Mesendoderm (in vitro differentiated cells): ENCODE measurements around the gene CCL20.

Experiments used
- DNase-seq: peaks from one replicate; pipeline ENCODE4 v3.0.0; 2013
- H2AK5ac ChIP-seq: 2 replicates; pipeline ENCODE4 v1.6.1; 2013; ENCODE audit warnings: low read length, inconsistent platforms
- H2BK120ac ChIP-seq: 2 replicates; pipeline ENCODE4 v1.6.1; 2013; ENCODE audit warnings: low read depth, mild to moderate bottlenecking, low read length, moderate library complexity, mixed read lengths
- H2BK15ac ChIP-seq: replicated peaks from 2 replicates; pipeline ENCODE4 v1.6.1; 2013; ENCODE audit warnings: low read depth, mild to moderate bottlenecking, moderate library complexity
- H2BK5ac ChIP-seq: 2 replicates; pipeline ENCODE4 v1.6.1; 2013; ENCODE audit warnings: low read length, inconsistent platforms
- H3K18ac ChIP-seq: 2 replicates; pipeline ENCODE4 v1.6.1; 2013; ENCODE audit warnings: mild to moderate bottlenecking, low read length, mixed read lengths
- H3K23ac ChIP-seq: one replicate; pipeline ENCODE4 v1.6.1; 2013; ENCODE audit warnings: low read length
- H3K27ac ChIP-seq: 2 replicates; pipeline ENCODE4 v1.5.1; 2013; ENCODE audit warnings: low read depth, mild to moderate bottlenecking, inconsistent platforms, low read length, moderate library complexity
- H3K27me3 ChIP-seq: 2 replicates; pipeline ENCODE4 v1.6.1; 2013; ENCODE audit warnings: low read length, control low read depth, mild to moderate bottlenecking, inconsistent platforms; ENCODE audit not compliant: insufficient read depth, poor library complexity
- H3K36me3 ChIP-seq: 2 replicates; pipeline ENCODE4 v1.6.1; 2013; ENCODE audit warnings: low read length, inconsistent platforms; ENCODE audit not compliant: control insufficient read depth, insufficient read depth
- H3K4ac ChIP-seq: one replicate; pipeline ENCODE4 v1.6.1; 2013; ENCODE audit warnings: low read depth, mild to moderate bottlenecking, low read length, moderate library complexity
- H3K4me1 ChIP-seq: 2 replicates; pipeline ENCODE4 v1.6.1; 2013; ENCODE audit warnings: low read depth, low read length, inconsistent platforms; ENCODE audit not compliant: control insufficient read depth
- H3K4me2 ChIP-seq: 2 replicates; pipeline ENCODE4 v1.6.1; 2013; ENCODE audit warnings: low read length
- H3K4me3 ChIP-seq: 2 replicates; pipeline ENCODE4 v1.5.1; 2013; ENCODE audit warnings: mild to moderate bottlenecking, low read length
- H3K56ac ChIP-seq: one replicate; pipeline ENCODE4 v1.6.1; 2013; ENCODE audit warnings: low read length
- H3K79me1 ChIP-seq: 2 replicates; pipeline ENCODE4 v1.6.1; 2013; ENCODE audit warnings: low read length, inconsistent platforms
- H3K79me2 ChIP-seq: 2 replicates; pipeline ENCODE4 v1.6.1; 2013; ENCODE audit warnings: mild to moderate bottlenecking, low read length; ENCODE audit not compliant: control insufficient read depth, insufficient read depth
- H3K9ac ChIP-seq: 2 replicates; pipeline ENCODE4 v1.6.1; 2013; ENCODE audit warnings: low read length, inconsistent platforms
- H4K5ac ChIP-seq: one replicate; pipeline ENCODE4 v1.6.1; 2013; ENCODE audit warnings: low read length
- H4K8ac ChIP-seq: one replicate; pipeline ENCODE4 v1.6.1; 2013; ENCODE audit warnings: low read depth, mild to moderate bottlenecking, control low read depth, low read length, moderate library complexity
- WGBS: extraction: QIAGEN DNeasy Blood & Tissue Kit; methylation state at CpG from one replicate; pipeline ENCODE4 v1.1.7; 2013; ENCODE audit warnings: low lambda C conversion rate, missing lambda C conversion rate; ENCODE audit not compliant: insufficient coverage; ENCODE audit errors: extremely low coverage; 5-methylcytosine and 5-hydroxymethylcytosine counted together

CCL20 gene

DNA sequence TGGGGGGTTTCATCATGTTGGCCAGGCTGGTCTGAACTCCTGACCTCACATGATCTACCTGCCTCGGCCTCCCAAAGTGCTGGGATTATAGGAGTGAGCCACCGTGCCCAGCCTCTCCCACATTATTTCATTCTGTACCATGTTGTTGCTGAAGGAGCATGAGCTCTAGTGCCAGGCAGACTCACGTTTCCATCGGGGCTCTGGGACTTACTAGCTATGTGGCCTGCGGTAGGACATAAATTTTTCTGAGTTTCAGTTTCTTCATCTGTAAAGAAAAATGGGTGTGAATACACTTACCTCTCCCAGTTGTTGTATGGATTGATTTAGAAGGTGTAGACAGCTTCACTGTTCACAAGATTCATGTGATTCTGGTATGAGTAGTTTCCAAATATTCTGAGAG, 30.8 kb upstream of the CCL20 start:
- no peak overlapping the region for H3K4me2 ChIP-seq
- H3K27ac ChIP-seq, result no peak overlapping the region
- no peak for DNase-seq
- no peak overlapping the region for H2BK120ac ChIP-seq
- no peak overlapping the region for H4K5ac ChIP-seq
- no peak overlapping the region for H3K9ac ChIP-seq
- H3K4me3 ChIP-seq, result no peak overlapping the region
- no peaks in the 10 kb centered on the region for H3K4me1 ChIP-seq
- no peak overlapping the region for H2AK5ac ChIP-seq
- no CpG with 5 or more reads among the region's 5 CpGs for WGBS
- no peak overlapping the region for H4K8ac ChIP-seq
- H3K4ac ChIP-seq, result no peak overlapping the region
- H3K18ac ChIP-seq, result no peak overlapping the region
- no peak overlapping the region for H3K56ac ChIP-seq
- H3K79me1 ChIP-seq, result no peaks in the 10 kb centered on the region
- no peak overlapping the region for H2BK15ac ChIP-seq
- no peaks in the 10 kb centered on the region for H3K36me3 ChIP-seq
- H2BK5ac ChIP-seq, result no peak overlapping the region
- H3K23ac ChIP-seq, result no peak overlapping the region
- no peaks in the 10 kb centered on the region for H3K79me2 ChIP-seq
- no peaks in the 10 kb centered on the region for H3K27me3 ChIP-seq

DNA sequence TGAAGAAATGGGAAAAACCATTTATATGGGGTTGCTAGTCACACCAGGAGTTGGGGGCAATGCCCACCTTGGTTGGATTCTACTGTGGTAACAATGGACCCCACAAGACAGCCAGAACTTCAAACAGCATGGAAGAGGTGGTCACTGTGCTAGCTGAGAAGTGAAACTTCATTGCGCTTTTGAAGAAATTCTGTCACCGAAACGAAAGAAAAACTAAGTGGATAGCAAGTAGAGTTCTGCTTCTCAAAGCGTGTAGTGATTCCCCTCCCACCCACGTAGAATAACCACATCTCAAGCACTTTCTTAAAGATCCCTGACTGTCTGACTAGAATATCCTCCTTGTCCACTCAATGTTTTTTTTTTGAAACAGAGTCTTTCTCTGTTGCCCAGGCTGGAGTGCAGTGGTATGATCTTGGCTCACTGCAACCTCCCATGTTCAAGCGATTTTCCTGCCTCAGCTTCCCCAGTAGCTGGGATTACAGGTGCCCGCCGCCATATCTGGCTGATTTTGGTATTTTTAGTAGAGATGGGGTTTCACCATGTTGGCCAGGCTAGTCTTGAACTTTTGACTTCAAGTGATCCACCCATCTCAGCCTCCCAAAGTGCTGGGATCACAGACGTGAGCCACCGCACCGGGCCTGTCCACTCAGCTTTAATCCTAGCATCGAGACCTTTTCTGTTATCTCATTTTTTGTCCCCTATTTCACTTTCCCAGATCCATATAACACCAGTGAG, 30.1 kb upstream of the CCL20 start:
- Histone ChIP-seq H3K36me3 (no peaks in the 10 kb centered on the region), H3K18ac (no peak overlapping the region), H2BK15ac (no peak overlapping the region), H3K23ac (no peak overlapping the region), H3K4me1 (no peaks in the 10 kb centered on the region), H4K8ac (no peak overlapping the region), H2BK120ac (no peak overlapping the region), H3K4ac (no peak overlapping the region), H3K79me2 (no peaks in the 10 kb centered on the region), H3K9ac (no peak overlapping the region), H3K4me2 (no peak overlapping the region), H3K27ac (no peak overlapping the region), H3K4me3 (no peak overlapping the region), H3K56ac (no peak overlapping the region), H2AK5ac (no peak overlapping the region), H3K27me3 (no peaks in the 10 kb centered on the region), H4K5ac (no peak overlapping the region), H2BK5ac (no peak overlapping the region), H3K79me1 (no peaks in the 10 kb centered on the region)
- whole genome bisulfite sequencing, result no CpG with 5 or more reads among the region's 12 CpGs
- no peak for DNase-seq

DNA sequence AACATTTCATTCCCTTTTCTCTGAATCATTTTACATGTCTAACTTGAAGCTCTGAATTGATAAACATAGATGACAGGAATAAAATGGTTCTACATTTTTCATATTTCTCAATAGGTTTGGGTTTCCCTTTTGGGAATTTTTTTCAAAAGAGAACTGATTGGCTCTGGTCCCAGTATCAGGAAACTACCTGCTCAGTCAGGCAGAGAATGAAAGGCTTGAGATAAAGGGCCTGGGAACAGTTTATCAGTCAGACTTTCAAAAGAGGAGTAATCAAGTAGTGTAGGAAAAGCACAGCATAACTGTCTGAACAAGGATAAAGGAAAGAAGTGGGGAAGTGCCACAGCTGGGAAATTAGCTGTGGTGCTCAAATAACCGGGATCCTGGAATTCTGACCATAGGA, 28.3 kb upstream of the CCL20 start:
- Histone ChIP-seq H3K79me2 (no peaks in the 10 kb centered on the region), H3K23ac (no peak overlapping the region), H3K4ac (no peak overlapping the region), H3K9ac (no peak overlapping the region), H4K8ac (no peak overlapping the region), H2BK120ac (no peak overlapping the region), H3K27me3 (no peaks in the 10 kb centered on the region), H4K5ac (no peak overlapping the region), H2BK5ac (no peak overlapping the region), H3K27ac (no peak overlapping the region), H3K18ac (no peak overlapping the region), H3K4me3 (no peak overlapping the region), H2BK15ac (no peak overlapping the region), H3K56ac (no peak overlapping the region), H3K79me1 (no peaks in the 10 kb centered on the region), H2AK5ac (no peak overlapping the region), H3K4me1 (no peaks in the 10 kb centered on the region), H3K4me2 (no peak overlapping the region), H3K36me3 (no peaks in the 10 kb centered on the region)
- DNase-seq, result no peak
- WGBS, result no CpG with 5 or more reads among the region's 1 CpG

DNA sequence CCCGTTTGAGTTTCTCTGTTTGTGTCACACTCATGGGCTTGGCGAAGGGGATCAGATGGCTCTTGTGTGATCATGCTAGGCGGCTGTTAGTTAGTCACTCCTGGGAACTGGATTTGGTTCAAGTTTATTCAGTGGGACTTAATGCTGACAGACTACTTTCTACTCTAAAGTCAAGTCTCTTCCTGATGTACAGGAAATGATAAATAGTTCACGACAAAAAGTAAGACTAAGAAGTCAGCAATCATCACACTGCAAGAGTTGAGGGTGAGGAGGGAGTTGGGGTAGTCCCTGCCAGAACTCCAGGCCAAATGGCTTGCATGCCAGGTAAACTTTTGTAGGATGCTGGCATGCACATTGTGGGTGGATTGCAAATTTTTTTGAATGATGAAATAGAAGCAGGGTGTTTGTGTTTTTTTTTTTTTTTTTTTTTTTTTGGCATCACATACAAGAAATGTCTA, 25.1 kb upstream of the CCL20 start:
- no CpG with 5 or more reads among the region's 4 CpGs for WGBS
- Histone ChIP-seq H3K18ac (no peak overlapping the region), H3K27me3 (no peaks in the 10 kb centered on the region), H3K4ac (no peak overlapping the region), H4K8ac (no peak overlapping the region), H3K79me2 (no peaks in the 10 kb centered on the region), H3K9ac (no peak overlapping the region), H3K4me3 (no peak overlapping the region), H3K4me1 (no peaks in the 10 kb centered on the region), H3K27ac (no peak overlapping the region), H3K4me2 (no peak overlapping the region), H2BK5ac (no peak overlapping the region), H2BK120ac (no peak overlapping the region), H3K23ac (no peak overlapping the region), H4K5ac (no peak overlapping the region), H3K79me1 (no peaks in the 10 kb centered on the region), H2BK15ac (no peak overlapping the region), H2AK5ac (no peak overlapping the region), H3K36me3 (no peaks in the 10 kb centered on the region), H3K56ac (no peak overlapping the region)
- no peak for DNase-seq

DNA sequence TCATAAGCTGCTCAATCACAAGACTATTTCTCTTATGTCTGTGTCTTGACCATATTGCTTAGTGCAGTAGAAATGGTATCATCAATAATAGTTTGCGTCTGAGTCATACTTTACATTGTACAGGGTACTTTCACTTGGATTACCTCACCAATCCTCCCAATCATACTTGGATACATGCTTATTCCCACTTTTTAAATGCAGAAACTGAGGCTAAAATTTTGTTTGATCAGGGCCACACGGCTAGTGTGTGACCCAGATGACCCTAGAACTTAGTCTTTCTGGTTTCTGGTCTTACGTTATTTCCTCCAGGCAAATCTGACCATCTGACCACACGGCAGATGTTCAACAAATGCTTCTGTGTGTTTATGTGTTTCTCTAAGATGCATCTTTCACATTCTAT, 23.8 kb upstream of the CCL20 start:
- Histone ChIP-seq H3K9ac (no peak overlapping the region), H2BK5ac (no peak overlapping the region), H3K79me1 (no peaks in the 10 kb centered on the region), H2BK15ac (no peak overlapping the region), H3K4me3 (no peak overlapping the region), H3K18ac (no peak overlapping the region), H3K56ac (no peak overlapping the region), H4K5ac (no peak overlapping the region), H3K23ac (no peak overlapping the region), H3K79me2 (no peaks in the 10 kb centered on the region), H3K4ac (no peak overlapping the region), H3K4me2 (no peak overlapping the region), H3K27ac (no peak overlapping the region), H3K4me1 (no peaks in the 10 kb centered on the region), H2BK120ac (no peak overlapping the region), H4K8ac (no peak overlapping the region), H3K36me3 (no peaks in the 10 kb centered on the region), H3K27me3 (no peaks in the 10 kb centered on the region), H2AK5ac (no peak overlapping the region)
- WGBS, result no CpG with 5 or more reads among the region's 4 CpGs
- DNase-seq, result no peak

DNA sequence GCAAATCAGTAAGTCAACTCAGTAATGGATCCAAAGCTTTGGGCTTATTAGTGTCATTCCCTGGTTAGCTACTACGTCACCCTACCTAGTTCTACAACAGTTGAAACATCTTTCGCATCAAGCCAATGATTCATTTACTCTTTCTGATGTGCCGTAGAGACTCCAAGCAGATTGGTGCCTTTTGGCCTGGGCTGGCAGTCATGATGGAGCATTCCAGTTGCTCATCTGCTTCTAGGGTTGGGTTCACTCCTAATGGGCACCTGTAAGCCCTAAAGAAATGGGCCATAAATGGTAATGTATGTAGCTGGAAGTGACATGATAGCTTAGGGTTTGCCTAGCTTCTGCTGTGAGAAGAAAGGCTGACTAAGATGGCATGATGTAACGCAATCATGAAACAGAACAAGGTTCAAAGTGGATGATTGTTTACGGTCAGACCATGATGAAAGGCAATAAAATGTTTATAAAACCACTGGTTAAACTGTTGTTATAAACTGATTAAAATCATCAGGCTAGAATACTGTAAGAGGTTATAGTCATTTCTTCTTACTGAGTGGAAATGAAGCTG, 20.4 kb upstream of the CCL20 start:
- no CpG with 5 or more reads among the region's 5 CpGs for WGBS
- Histone ChIP-seq H3K36me3 (no peaks in the 10 kb centered on the region), H3K4ac (no peak overlapping the region), H3K4me2 (no peak overlapping the region), H2AK5ac (no peak overlapping the region), H3K56ac (no peak overlapping the region), H3K79me1 (no peaks in the 10 kb centered on the region), H2BK120ac (no peak overlapping the region), H3K18ac (no peak overlapping the region), H3K23ac (no peak overlapping the region), H2BK5ac (no peak overlapping the region), H4K8ac (no peak overlapping the region), H3K4me1 (no peaks in the 10 kb centered on the region), H3K27me3 (no peaks in the 10 kb centered on the region), H3K79me2 (no peaks in the 10 kb centered on the region), H2BK15ac (no peak overlapping the region), H3K27ac (no peak overlapping the region), H3K4me3 (no peak overlapping the region), H3K9ac (no peak overlapping the region), H4K5ac (no peak overlapping the region)
- DNase-seq, result no peak
